Lower leg skin (tissue), 4 donors: ENCODE measurements around the gene AFTPH. TPM values are rescaled to one million over a fixed set of nuclear protein-coding genes. Genes with fewer than 3 reads are reported as not detected.
A peak's percentile ranks its signal among the peaks of the same experiment; 100 is the strongest.

Experiments
- DNase-seq, 2 donors: peaks; one replicate each; pipeline ENCODE4 v3.0.0-alpha.2; 2019; ENCODE audit warnings: low spot score in 2 of 2
- H3K4me3 ChIP-seq: fragments of 200-600 bp; sonication (generic); 2 replicates; pipeline ENCODE4 v1.5.1; 2017; ENCODE audit warnings: mild to moderate bottlenecking, low read depth; ENCODE audit not compliant: poor library complexity, severe bottlenecking
- CTCF ChIP-seq, 3 donors: fragments of 450-650 bp; IDR thresholded peaks; one replicate each; pipeline ENCODE4 v1.5.1; 2016; ENCODE audit warnings: antibody characterized with exemption in 3 of 3, mild to moderate bottlenecking in 3 of 3, moderate library complexity in 2 of 3
- POLR2A ChIP-seq, 2 donors: fragments of 450-650 bp; IDR thresholded peaks; one replicate each; pipeline ENCODE4 v1.6.1; 2016 to 2017; ENCODE audit warnings: antibody characterized with exemption in 2 of 2, mild to moderate bottlenecking in 1 of 2, moderate library complexity in 1 of 2
- WGBS, 2 donors: methylation state at CpG; one replicate each; pipeline ENCODE4 v1.1.5; 2018; 5-methylcytosine and 5-hydroxymethylcytosine counted together
- intact Hi-C: fragments of 100-400 bp; cut with DNase I; formaldehyde crosslinking; loops from one replicate; pipeline ENCODE4 v1.15.0; 2023; ENCODE audit warnings: low total_unique reads
- total RNA-seq, 4 donors: library from RNA; depleted of rRNA; stranded (reverse); fragments of >200 nt; gene quantifications; one replicate each; pipeline ENCODE4 v1.1.0, GENCODE V29; 2016

Gene AFTPH, protein sequence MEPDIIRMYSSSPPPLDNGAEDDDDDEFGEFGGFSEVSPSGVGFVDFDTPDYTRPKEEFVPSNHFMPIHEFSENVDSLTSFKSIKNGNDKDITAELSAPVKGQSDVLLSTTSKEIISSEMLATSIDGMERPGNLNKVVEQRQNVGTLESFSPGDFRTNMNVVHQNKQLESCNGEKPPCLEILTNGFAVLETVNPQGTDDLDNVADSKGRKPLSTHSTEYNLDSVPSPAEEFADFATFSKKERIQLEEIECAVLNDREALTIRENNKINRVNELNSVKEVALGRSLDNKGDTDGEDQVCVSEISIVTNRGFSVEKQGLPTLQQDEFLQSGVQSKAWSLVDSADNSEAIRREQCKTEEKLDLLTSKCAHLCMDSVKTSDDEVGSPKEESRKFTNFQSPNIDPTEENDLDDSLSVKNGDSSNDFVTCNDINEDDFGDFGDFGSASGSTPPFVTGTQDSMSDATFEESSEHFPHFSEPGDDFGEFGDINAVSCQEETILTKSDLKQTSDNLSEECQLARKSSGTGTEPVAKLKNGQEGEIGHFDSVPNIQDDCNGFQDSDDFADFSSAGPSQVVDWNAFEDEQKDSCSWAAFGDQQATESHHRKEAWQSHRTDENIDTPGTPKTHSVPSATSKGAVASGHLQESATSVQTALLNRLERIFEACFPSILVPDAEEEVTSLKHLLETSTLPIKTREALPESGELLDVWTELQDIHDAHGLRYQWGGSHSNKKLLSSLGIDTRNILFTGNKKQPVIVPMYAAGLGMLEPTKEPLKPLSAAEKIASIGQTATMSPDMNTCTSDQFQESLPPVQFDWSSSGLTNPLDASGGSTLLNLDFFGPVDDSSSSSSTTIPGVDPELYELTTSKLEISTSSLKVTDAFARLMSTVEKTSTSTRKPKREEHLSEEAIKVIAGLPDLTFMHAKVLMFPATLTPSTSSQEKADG
- 10 to 100 TPM; 46.4 to 53.8 (median 49.6) TPM for total RNA-seq

DNA sequence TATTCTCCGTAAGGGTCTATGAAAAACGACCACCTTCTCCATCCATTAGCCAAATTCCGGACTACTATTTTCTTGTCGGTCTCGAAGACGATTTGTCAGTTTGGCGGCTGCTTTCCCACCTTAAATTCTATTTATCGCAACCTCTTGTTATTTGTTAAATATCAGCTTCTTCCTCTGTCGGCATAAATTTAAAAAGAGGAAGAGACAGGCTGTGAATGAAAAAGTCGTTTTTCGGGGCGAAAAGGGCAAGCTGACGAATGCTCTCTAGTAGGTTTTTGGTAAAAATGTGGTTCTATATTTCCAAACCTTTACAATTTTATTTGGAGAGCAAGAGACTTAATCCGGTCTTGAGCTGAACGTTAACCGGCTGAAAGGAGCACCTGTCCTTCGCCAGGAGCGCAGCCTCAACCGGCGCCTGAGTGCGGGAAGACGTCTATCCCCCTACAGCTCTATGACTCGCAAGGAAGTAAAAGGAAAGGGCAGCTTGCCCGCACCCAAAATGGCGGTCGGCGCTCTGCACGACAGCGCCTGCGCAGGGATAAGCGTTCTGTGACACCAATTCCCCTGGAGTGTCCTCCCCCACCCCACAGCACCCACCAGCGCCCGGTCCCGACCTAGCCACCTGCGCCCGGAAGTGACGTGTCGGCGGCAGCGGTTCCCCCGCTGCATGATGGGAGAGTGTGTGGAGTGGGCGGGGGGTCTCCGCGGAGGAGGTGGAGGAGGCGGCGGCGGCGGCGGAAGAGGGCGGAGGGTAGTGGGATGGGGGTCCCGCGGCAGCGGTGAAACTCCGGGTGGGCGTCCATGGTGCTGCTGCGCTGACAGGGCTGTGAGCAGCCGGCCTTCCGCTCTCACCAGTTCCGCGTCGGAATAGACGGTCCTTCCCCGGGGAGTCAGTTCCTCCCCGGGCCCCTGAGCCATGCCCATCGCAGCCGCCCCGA, at the start of gene AFTPH:
TSS of gene AFTPH (plus strand) at position 663 of the 938 bp plus-strand sequence. CDS start 27,147 bp downstream, outside the sequence.
- TF ChIP-seq CTCF (IDR thresholded peaks at IDR 0.05) (no peak), POLR2A (IDR thresholded peaks at IDR 0.05) (peak in 1 of 2 donors; percentile 72)
- WGBS, 2 donors, result 0 to 1% methylated on average over 57 to 61 of the region's 67 CpGs
- H3K4me3 ChIP-seq, result peak within 1 kb of the TSS; percentile 87
- intact Hi-C loops, result loop anchor here (10.0 kb wide), 1 partner anchor 351 kb away; no protein-coding TSS in a partner anchor
- DNase-seq, result peak; percentile 98 to 100

DNA sequence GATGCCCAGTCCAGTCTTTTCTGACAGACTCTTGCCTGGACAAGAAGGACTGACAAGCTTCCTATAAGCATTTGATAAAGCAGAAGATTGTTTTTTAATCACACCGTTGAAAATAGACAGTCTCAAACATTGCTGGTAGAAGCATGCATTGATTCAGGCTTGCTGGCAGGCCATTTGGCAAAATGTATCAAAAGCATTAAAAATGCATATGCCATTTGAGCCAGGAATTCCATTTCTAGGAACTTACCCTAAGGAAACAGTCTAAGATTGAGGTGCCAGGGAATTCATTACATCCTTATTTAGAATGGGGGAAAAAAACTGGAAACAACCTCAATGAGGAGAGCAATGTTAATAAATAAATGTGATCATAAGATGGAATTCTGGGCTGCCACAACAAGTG, 49.5 kb upstream of the AFTPH start:
- DNase-seq, result no peak
- intact Hi-C loops, result loop anchor here (1.0 kb wide), 1 partner anchor 32 kb away; no protein-coding TSS in a partner anchor
- TF ChIP-seq CTCF (IDR thresholded peaks at IDR 0.05), result no peak
- TF ChIP-seq POLR2A (IDR thresholded peaks at IDR 0.05), result no peak
- WGBS, 2 donors, result 19 to 50% methylated on average over 1 of the region's 1 CpG
- no peak overlapping the region for H3K4me3 ChIP-seq

- TF ChIP-seq POLR2A (IDR thresholded peaks at IDR 0.05) (no peak), CTCF (IDR thresholded peaks at IDR 0.05) (no peak)
- no peak overlapping the region for H3K4me3 ChIP-seq
- no peak for DNase-seq
- 90 to 97% methylated on average over 1 of the region's 1 CpG for WGBS, 2 donors
- intact Hi-C loops, result no loop called here
These were observed 47.1 kb upstream of the AFTPH start for GRCh38 chr2:64477037-64477436.

- WGBS, 2 donors, result 89 to 90% methylated on average over 4 of the region's 4 CpGs
- TF ChIP-seq POLR2A (IDR thresholded peaks at IDR 0.05), result no peak
- no peak for DNase-seq
- H3K4me3 ChIP-seq, result no peak overlapping the region
- intact Hi-C loops, result no loop called here
These were observed 46.1 kb upstream of the AFTPH start for GRCh38 chr2:64477979-64478378.

- no peak for TF ChIP-seq CTCF (IDR thresholded peaks at IDR 0.05)
- TF ChIP-seq POLR2A (IDR thresholded peaks at IDR 0.05), result no peak
- H3K4me3 ChIP-seq, result no peak overlapping the region
- DNase-seq, result no peak
- WGBS, 2 donors, result 82 to 93% methylated on average over 3 of the region's 3 CpGs
- intact Hi-C loops, result no loop called here
These were observed 45.5 kb upstream of the AFTPH start for GRCh38 chr2:64478502-64479230.
